ENCODE measurements around the gene HOMEZ.
"Not testable (repeated sequence)": the region's sequence is repeated elsewhere in the genome, so short reads cannot be mapped to it uniquely, and the experiment has no call there.

HOMEZ gene

GRCh38 chr14:23284654-23285529, 1.0 kb downstream of the HOMEZ start:
- no peak for DNase-seq (ENCODE audit: low read depth in 2 of 2, low spot score in 1 of 2)

- DNase-seq (ENCODE audit: low read depth in 2 of 2, low spot score in 1 of 2) = no peak
Measured at GRCh38 chr14:23281247-23281646, 4.7 kb downstream of the HOMEZ start.

GRCh38 chr14:23277928-23278327, 8.0 kb downstream of the HOMEZ start:
- not testable (repeated sequence) for DNase-seq (ENCODE audit: low read depth in 2 of 2, low spot score in 1 of 2)

DNA sequence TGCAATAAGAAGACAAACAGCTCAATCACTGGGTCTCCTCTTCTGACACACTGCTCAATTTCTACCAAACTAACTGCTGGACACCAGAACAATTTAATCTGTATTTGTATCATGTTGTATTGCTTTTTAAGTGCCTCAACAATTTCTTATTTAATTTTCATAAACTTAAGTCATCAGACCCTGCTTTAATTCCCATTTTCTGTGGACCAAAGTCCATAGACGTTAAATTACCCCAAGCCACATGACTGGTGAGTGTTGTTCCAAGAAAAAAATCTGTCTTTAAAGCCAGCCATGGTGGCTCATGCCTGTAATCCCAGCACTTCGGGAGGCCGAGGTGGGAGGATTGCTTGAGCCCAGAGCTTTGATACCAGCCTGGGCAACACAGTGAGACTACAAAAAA, 8.7 kb downstream of the HOMEZ start:
- DNase-seq (ENCODE audit: low read depth in 2 of 2, low spot score in 1 of 2) = no peak

GRCh38 chr14:23275412-23275811, 10.5 kb downstream of the HOMEZ start:
- no peak for DNase-seq (ENCODE audit: low read depth in 2 of 2, low spot score in 1 of 2)

DNA sequence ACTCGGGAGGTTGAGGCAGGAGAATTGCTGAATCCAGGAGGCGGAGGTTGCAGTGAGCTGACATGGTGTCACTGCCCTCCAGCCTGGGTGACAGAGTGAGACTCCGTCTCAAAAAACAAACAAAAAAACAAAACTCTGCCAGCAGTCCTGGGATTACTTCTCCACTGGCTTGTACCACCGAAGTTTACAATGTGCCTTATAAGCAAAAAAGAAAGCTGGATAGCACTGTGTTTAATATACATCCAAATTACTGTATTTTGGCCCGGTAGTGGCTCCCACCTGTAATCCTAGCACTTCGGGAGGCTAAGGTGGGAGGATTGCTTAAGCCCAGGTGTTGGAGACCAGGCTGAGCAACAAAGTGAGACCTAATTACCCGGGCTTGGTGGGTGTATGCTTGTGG, 16.7 kb downstream of the HOMEZ start:
- no peak for DNase-seq (ENCODE audit: low read depth in 2 of 2, low spot score in 1 of 2)

DNA sequence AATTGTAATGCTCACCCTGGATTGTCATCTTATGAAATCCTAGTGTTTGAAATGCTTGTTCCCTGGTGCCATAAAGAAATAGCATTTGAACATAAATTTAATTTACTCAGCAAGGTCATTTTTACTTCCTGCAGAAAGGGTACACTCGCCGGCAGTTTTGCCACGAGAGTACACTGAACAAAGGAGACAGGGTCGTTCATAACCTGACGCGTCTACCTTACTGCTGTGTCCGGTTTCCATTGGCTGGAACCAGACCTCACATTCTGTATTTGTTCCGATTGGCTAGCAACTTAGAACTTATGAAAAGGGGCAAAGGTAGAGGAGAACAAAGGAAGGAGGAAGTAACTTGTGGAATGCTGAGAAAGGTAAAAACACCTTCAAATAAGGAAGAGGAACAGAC, 25.1 kb downstream of the HOMEZ start:
- DNase-seq (ENCODE audit: low read depth in 2 of 2, low spot score in 1 of 2) = not testable (repeated sequence)

DNA sequence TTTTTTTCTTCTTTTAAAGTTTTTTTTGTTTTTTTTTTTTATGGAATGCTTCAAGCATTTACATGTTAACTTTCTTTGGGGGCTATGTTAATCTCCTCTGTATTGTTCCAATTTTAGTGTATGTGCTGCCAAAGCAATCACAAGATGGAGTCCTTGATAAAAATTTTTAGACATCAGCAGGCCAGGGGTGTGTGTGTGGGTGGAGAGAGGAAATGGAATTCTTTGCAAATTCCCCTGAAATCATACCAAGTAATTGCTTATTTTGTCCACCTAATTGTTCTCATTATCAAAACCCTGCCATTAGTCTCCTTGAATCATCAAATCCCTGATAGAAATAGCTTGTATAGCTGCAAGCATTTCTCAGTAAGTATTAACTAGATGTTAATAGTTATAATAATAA, 26.5 kb downstream of the HOMEZ start:
- no peak for DNase-seq (ENCODE audit: low read depth in 2 of 2, low spot score in 1 of 2)

- DNase-seq (ENCODE audit: low read depth in 2 of 2, low spot score in 1 of 2) = no peak
Measured at GRCh38 chr14:23258256-23258655, 27.7 kb downstream of the HOMEZ start.

DNA sequence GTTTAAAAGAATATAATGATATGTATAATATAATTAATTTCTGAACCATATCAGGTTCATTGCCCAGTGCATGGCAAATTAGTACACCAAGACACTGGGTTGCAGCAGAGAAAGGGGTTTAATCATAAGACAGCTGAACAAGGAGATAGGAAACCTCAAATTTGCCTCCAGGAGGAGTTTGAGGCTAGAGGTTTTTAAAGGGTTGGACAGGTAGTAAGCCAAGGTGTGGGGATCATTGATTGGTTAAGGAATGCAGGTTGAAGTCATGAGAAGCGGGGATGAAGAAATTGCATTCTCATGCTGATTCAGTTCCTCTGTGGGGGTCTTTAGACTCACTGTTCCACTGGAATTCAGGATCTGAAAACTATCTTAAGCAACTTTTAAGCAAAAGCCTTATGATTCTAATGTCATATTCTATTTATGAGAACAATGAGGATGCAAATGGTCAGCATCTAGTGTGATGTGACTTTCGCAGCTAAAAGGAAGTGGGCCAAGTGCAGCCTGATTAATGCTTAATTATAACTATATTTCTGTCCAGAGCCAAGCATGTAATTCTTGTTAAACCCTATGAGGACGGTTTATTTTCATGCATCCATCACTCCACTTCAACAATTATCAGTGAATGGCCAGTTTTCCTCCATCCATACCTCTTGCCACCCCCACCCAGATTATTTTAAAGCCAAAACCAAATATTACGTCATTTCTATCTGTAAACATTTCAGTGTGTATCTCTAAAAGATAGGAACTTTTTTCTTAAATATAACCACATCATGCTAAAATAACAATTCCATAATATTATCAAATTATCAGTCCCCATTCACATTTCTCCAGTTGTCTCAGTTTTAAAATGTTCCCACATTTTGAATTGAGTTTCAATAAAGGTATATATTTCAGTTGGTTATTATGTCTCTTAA, 33.3 kb downstream of the HOMEZ start:
- DNase-seq (ENCODE audit: low read depth in 2 of 2, low spot score in 1 of 2) = no peak

- no peak for DNase-seq (ENCODE audit: low read depth in 2 of 2, low spot score in 1 of 2)
Measured at GRCh38 chr14:23252006-23252405, 33.9 kb downstream of the HOMEZ start.

DNA sequence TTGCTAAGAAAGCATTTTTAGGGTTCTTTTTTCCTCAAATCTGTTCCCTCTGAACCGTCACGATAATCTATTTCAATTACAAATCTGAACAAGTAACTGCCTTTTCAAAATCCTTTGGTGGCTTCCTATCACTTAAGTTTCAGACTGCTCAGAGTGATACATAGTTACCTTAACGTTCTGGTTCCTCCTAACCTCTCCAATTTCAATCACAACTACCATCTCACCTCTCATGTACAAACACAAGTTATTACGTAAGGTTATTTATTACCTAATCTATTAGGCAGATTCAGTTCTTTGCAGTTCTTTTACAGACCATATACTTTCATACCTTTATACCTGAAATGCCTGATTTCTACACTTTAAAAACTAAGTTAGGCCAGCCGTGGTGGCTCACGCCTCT, 36.1 kb downstream of the HOMEZ start:
- DNase-seq (ENCODE audit: low read depth in 2 of 2, low spot score in 1 of 2) = no peak

GRCh38 chr14:23248601-23249000, 37.3 kb downstream of the HOMEZ start:
- DNase-seq (ENCODE audit: low read depth in 2 of 2, low spot score in 1 of 2) = no peak

DNA sequence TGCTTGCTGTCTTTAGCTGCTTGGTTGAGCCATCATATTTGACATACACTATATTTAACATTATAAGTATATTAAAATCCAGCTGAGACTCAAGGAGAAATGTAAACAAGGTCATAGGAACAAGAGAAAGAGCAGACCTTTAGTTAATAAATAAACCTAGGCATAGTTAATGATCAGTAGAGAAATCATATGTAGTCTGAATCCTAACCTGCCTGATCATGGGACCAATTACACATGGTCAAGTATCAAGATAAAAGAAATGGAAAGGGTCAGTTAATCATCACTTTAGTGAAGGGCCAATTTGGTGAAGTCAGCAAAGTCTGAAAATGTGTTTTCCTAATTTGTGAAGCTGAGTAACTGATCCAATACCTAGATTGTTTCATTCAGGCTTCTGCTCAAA, 40.6 kb downstream of the HOMEZ start:
- no peak for DNase-seq (ENCODE audit: low read depth in 2 of 2, low spot score in 1 of 2)

DNA sequence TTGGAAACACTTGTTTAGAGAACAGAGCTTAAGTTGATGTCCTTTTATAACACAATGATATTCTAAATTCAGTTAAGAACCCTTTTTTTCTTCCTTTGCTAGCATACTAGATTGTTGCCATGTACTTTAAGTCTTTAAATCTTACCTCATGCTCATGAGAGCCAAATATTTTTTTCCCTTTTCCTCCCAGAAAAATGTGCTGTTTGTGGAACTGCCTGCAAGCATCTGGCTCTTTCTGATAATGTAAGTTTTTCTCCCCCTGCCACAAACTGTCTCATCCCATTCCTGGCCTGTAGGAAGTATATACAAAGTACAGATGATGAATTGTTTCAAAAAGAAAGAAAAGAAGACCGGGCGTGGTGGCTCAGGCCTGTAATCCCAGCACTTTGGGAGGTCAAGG, 42.9 kb downstream of the HOMEZ start:
- no peak for DNase-seq (ENCODE audit: low read depth in 2 of 2, low spot score in 1 of 2)

DNA sequence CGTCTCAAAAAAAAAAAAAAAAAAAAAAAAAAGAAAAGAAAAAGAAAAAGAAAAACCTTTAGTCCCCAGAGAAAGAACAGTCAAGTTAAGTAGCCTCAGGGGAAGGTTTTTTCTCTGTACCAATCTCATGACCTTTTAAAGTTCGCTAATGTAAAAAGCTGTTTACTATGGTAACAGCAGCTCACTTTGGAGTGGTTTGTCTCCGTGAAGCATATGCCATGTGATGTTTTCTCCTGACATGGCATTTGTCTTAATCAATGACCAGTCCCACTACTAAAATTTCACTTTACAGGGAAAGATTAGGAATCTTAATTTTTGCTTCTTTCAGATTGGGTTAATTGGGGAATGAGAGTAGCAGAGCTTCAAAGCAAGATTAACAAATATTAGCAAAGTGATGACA, 43.9 kb downstream of the HOMEZ start:
- no peak for DNase-seq (ENCODE audit: low read depth in 2 of 2, low spot score in 1 of 2)

- DNase-seq (ENCODE audit: low read depth in 2 of 2, low spot score in 1 of 2) = not testable (repeated sequence)
Measured at GRCh38 chr14:23241061-23241715, 44.7 kb downstream of the HOMEZ start.

DNA sequence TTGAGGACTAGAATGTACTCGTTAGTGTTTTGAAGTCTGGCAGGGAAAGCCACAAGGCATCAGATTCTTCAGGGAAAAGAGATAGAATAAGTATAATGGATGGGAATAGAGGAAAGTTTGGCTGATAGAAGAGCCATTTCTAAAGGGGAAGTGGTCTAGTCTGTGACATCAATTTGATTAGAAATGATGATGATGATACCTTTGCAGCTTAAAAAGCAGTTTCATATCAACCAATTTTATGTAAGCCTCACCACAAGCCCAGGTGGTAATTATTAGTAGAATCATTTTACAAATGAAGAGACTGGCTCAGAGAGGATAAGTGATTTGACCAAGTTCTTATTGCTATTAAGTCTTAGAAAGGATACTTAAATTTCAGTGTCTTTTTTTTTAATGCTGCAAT, 45.3 kb downstream of the HOMEZ start:
- DNase-seq (ENCODE audit: low read depth in 2 of 2, low spot score in 1 of 2) = no peak

GRCh38 chr14:23237772-23238594, 47.9 kb downstream of the HOMEZ start, which contains the start of gene RNF212B:
TSS of gene RNF212B (plus strand) at chr14:23237936. CDS start at chr14:23240346, 2,410 bp downstream.
- peak; percentile 62 to 66 for DNase-seq (ENCODE audit: low read depth in 2 of 2, low spot score in 1 of 2)

DNA sequence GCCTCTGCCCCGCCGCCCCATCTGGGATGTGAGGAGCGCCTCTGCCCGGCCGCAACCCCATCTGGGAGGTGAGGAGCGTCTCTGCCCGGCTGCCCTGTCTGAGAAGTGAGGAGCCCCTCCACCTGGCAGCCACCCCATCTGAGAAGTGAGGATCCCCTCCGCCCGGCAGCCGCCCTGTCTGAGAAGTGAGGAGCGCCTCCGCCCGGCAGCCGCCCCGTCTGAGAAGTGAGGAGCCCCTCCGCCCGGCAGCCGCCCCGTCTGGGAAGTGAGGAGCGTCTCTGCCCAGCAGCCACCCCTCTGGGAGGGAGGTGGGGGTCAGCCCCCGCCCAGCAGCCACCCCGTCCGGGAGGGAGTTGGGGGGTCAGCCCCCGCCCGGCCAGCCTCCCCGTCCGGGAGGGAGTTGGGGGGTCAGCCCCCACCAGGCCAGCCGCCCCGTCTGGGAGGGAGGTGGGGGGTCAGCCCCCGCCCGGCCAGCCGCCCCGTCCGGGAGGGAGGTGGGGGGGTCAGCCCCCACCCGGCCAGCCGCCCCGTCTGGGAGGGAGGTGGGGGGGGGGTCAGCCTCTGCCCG, 53.6 kb downstream of the HOMEZ start:
- DNase-seq (ENCODE audit: low read depth in 2 of 2, low spot score in 1 of 2) = not testable (repeated sequence)

Measured in stimulated activated CD8-positive, alpha-beta memory T cell treated with anti-CD3 and anti-CD28 coated beads, Interleukin-4, amount 100 ng/mL, for 4 hours (primary cell).